ENCODE measurements around the gene BLOC1S6. TPM values are rescaled to one million over a fixed set of nuclear protein-coding genes. Genes with fewer than 3 reads are reported as not detected.
A peak's percentile ranks its signal among the peaks of the same experiment; 100 is the strongest.

The BLOC1S6 gene
- total RNA-seq, 4 donors from 2014 or later = 19.7 to 41.8 (median 29.0) TPM

- intact Hi-C loops (cut with DNase I) = no loop called here
- DNase-seq = no peak
- Histone ChIP-seq H3K9me3 (no peaks in the 10 kb centered on the region), H3K36me3 (no peaks in the 10 kb centered on the region), H3K4me3 (peak overlapping the region in 1 of 4 donors; percentile 13), H3K27ac (peak overlapping the region; percentile 84 to 99 (median 92)), H3K4me1 (peaks cover 57 to 100% (median 69%) of the 10 kb centered on the region in 3 donors), H3K27me3 (no peaks in the 10 kb centered on the region)
- no peak for TF ChIP-seq CTCF (IDR thresholded peaks at IDR 0.05)
- TF ChIP-seq POLR2A (IDR thresholded peaks at IDR 0.05) = no peak
- 33 to 42% methylated on average over 7 of the region's 7 CpGs for WGBS, 2 donors
Observed at GRCh38 chr15:45641999-45642932, 55.1 kb downstream of the BLOC1S6 start.

- Histone ChIP-seq H3K27ac (peak overlapping the region; percentile 29 to 87 (median 52)), H3K9me3 (no peaks in the 10 kb centered on the region), H3K4me1 (peaks cover 55 to 100% (median 64%) of the 10 kb centered on the region in 3 donors), H3K27me3 (no peaks in the 10 kb centered on the region), H3K36me3 (no peaks in the 10 kb centered on the region), H3K4me3 (no peak overlapping the region)
- no peak for TF ChIP-seq CTCF (IDR thresholded peaks at IDR 0.05)
- TF ChIP-seq POLR2A (IDR thresholded peaks at IDR 0.05) = no peak
- intact Hi-C loops (cut with DNase I) = no loop called here
- DNase-seq = no peak
- WGBS, 2 donors = 35 to 63% methylated on average over 2 of the region's 2 CpGs
Observed at GRCh38 chr15:45644437-45644836, 57.3 kb downstream of the BLOC1S6 start.

- 34 to 35% methylated on average over 9 of the region's 9 CpGs for WGBS, 2 donors
- peak overlapping the region; percentile 29 to 87 (median 52) for H3K27ac ChIP-seq
- DNase-seq = no peak
- intact Hi-C loops (cut with DNase I) = no loop called here
- H3K4me3 ChIP-seq = peak overlapping the region in 1 of 4 donors; percentile 43
- no peaks in the 10 kb centered on the region for H3K9me3 ChIP-seq
- peaks cover 50 to 100% (median 56%) of the 10 kb centered on the region in 3 donors for H3K4me1 ChIP-seq
- peaks cover 0 to 2% (median 0%) of the 10 kb centered on the region in 3 donors for H3K36me3 ChIP-seq
- TF ChIP-seq CTCF (IDR thresholded peaks at IDR 0.05) = no peak
- no peak for TF ChIP-seq POLR2A (IDR thresholded peaks at IDR 0.05)
- no peaks in the 10 kb centered on the region for H3K27me3 ChIP-seq
Observed at GRCh38 chr15:45645026-45645980, 58.1 kb downstream of the BLOC1S6 start.

GRCh38 chr15:45646220-45646619 is 59.0 kb downstream of the BLOC1S6 start:
- peak overlapping the region; percentile 29 to 87 (median 52) for H3K27ac ChIP-seq
- TF ChIP-seq POLR2A (IDR thresholded peaks at IDR 0.05) = no peak
- TF ChIP-seq CTCF (IDR thresholded peaks at IDR 0.05) = no peak
- H3K36me3 ChIP-seq = peaks cover 0 to 11% (median 0%) of the 10 kb centered on the region in 3 donors
- intact Hi-C loops (cut with DNase I) = no loop called here
- no peak for DNase-seq
- no peaks in the 10 kb centered on the region for H3K9me3 ChIP-seq
- 39 to 58% methylated on average over 3 of the region's 3 CpGs for WGBS, 2 donors
- H3K4me3 ChIP-seq = peak overlapping the region in 1 of 4 donors; percentile 43
- peaks cover 41 to 91% (median 46%) of the 10 kb centered on the region in 3 donors for H3K4me1 ChIP-seq
- no peaks in the 10 kb centered on the region for H3K27me3 ChIP-seq

Data from esophagus squamous epithelium (tissue), 5 donors.